GM23338 (cell line): ENCODE data around the gene AP2A2. TPM values are rescaled to one million over a fixed set of nuclear protein-coding genes. Genes with fewer than 3 reads are reported as not detected.

Experiments
- ATAC-seq: fragments of 200-7000 bp; cut with Tn5 transposase; 3 replicates; pipeline ENCODE4 v1.9.1; 2020
- DNase-seq: peaks from one replicate; pipeline ENCODE4 v3.0.0-alpha.2; 2015; ENCODE audit warnings: low spot score
- H2AFZ ChIP-seq: fragments of 200-600 bp; sonication (generic); 2 replicates; pipeline ENCODE4 v1.8.0; 2016; ENCODE audit warnings: antibody characterized with exemption, mild to moderate bottlenecking, moderate library complexity
- H3F3A ChIP-seq: fragments of 200-600 bp; sonication (generic); replicated peaks from 2 replicates; pipeline ENCODE4 v1.8.0; 2017; ENCODE audit warnings: antibody characterized with exemption, mixed run types, low read depth
- H3K27ac ChIP-seq: fragments of 200-600 bp; sonication (generic); 2 replicates; pipeline ENCODE4 v1.6.1; 2016; ENCODE audit warnings: low read depth
- H3K27me3 ChIP-seq: fragments of 200-600 bp; sonication (generic); 2 replicates; pipeline ENCODE4 v1.8.0; 2016; ENCODE audit warnings: mild to moderate bottlenecking, mixed run types, moderate library complexity; ENCODE audit not compliant: insufficient read depth
- H3K36me3 ChIP-seq: fragments of 200-600 bp; sonication (generic); 2 replicates; pipeline ENCODE4 v1.8.0; 2016; ENCODE audit warnings: mild to moderate bottlenecking; ENCODE audit not compliant: insufficient read depth
- H3K4me1 ChIP-seq: fragments of 200-600 bp; sonication (generic); 2 replicates; pipeline ENCODE4 v1.8.0; 2016; ENCODE audit warnings: mild to moderate bottlenecking, moderate library complexity; ENCODE audit not compliant: insufficient read depth
- H3K4me2 ChIP-seq: fragments of 200-600 bp; sonication (generic); 2 replicates; pipeline ENCODE4 v1.7.1; 2017; ENCODE audit warnings: mixed run types
- H3K4me3 ChIP-seq: fragments of 200-600 bp; sonication (generic); 2 replicates; pipeline ENCODE4 v1.6.1; 2016; ENCODE audit warnings: mixed run types
- H3K79me2 ChIP-seq: fragments of 200-600 bp; sonication (generic); replicated peaks from 2 replicates; pipeline ENCODE4 v1.8.0; 2017; ENCODE audit warnings: mild to moderate bottlenecking; ENCODE audit not compliant: insufficient read depth
- H3K9me2 ChIP-seq: fragments of 200-600 bp; sonication (generic); 2 replicates; pipeline ENCODE4 v1.8.0; 2017; ENCODE audit not compliant: insufficient read depth
- H4K20me1 ChIP-seq: fragments of 200-600 bp; sonication (generic); replicated peaks from 2 replicates; pipeline ENCODE4 v1.8.0; 2017; ENCODE audit warnings: mild to moderate bottlenecking; ENCODE audit not compliant: insufficient read depth
- H3K27ac Mint-ChIP-seq: 2 replicates; pipeline ENCODE4 v1.8.0; 2020; ENCODE audit warnings: inconsistent platforms, mild to moderate bottlenecking, moderate library complexity, mixed read lengths
- H3K27me3 Mint-ChIP-seq: 3 replicates; pipeline ENCODE4 v1.8.0; 2022; ENCODE audit warnings: low read depth, mild to moderate bottlenecking, moderate library complexity, mixed read lengths, inconsistent platforms; ENCODE audit not compliant: insufficient read depth, poor library complexity
- H3K36me3 Mint-ChIP-seq: 3 replicates; pipeline ENCODE4 v1.8.0; 2021; ENCODE audit warnings: low read depth, mild to moderate bottlenecking, inconsistent platforms, moderate library complexity, mixed read lengths
- H3K4me1 Mint-ChIP-seq: 3 replicates; pipeline ENCODE4 v1.8.0; 2020; ENCODE audit warnings: mild to moderate bottlenecking, inconsistent platforms, mixed read lengths
- H3K4me3 Mint-ChIP-seq: 3 replicates; pipeline ENCODE4 v1.8.0; 2021; ENCODE audit warnings: moderate library complexity, mild to moderate bottlenecking, inconsistent platforms, mixed read lengths
- H3K9me3 Mint-ChIP-seq: 3 replicates; pipeline ENCODE4 v1.8.0; 2020; ENCODE audit warnings: moderate library complexity, mild to moderate bottlenecking, inconsistent platforms, mixed read lengths
- CREB1 ChIP-seq: fragments of 250-450 bp; sonication (Bioruptor Pico); IDR thresholded peaks from 2 replicates; pipeline ENCODE4 v1.5.0; 2020; ENCODE audit warnings: low read depth, mild to moderate bottlenecking, moderate library complexity
- JUNB ChIP-seq: IDR thresholded peaks from one replicate; pipeline ENCODE4 v1.6.1; 2016; ENCODE audit warnings: antibody characterized with exemption; ENCODE audit not compliant: unreplicated experiment
- REST ChIP-seq: IDR thresholded peaks from one replicate; pipeline ENCODE4 v1.6.1; 2018; ENCODE audit warnings: antibody characterized with exemption; ENCODE audit not compliant: unreplicated experiment
- ZNF462 ChIP-seq: fragments of 250-450 bp; sonication (Bioruptor Pico); IDR thresholded peaks from 2 replicates; pipeline ENCODE4 v1.5.0; 2020; ENCODE audit warnings: mild to moderate bottlenecking, moderate library complexity
- polyA plus RNA-seq: library from polyadenylated mRNA; unstranded; fragments of >200 nt; fragmentation: Nextera tagmentation; extraction: Ambion mirVana; gene quantifications from 2 replicates; pipeline ENCODE4 v1.2.1, GENCODE V29; 2016
- total RNA-seq: library from RNA; depleted of rRNA; stranded (reverse); fragments of >200 nt; shearing (Covaris generic); gene quantifications from 2 replicates; pipeline ENCODE4 v1.2.3, GENCODE V29; 2014

AP2A2 gene
- total and polyA plus RNA-seq, 2 experiments from 2014 or later: 23.7 to 47.5 TPM

- Mint-ChIP-seq H3K36me3 (peaks cover 12% of the 10 kb centered on the region), H3K9me3 (no peaks in the 10 kb centered on the region), H3K27ac (0 out of 2 replicates have a peak overlapping the region, but pooled peaks have one; percentile 8), H3K27me3 (peaks cover 8% of the 10 kb centered on the region), H3K4me1 (peaks cover 46% of the 10 kb centered on the region), H3K4me3 (peak overlapping the region; percentile 43; the same call in 1 of the 3 replicates)
- Histone ChIP-seq H2AFZ (no peak overlapping the region), H3K4me3 (no peak overlapping the region), H3K36me3 (no peaks in the 10 kb centered on the region), H3K27ac (peak overlapping the region; percentile 33; the same call in 1 of the 2 replicates), H4K20me1 (peaks cover 23% of the 10 kb centered on the region; the same call in 1 of the 2 replicates), H3K9me2 (no peaks in the 10 kb centered on the region), H3K79me2 (peaks cover 95% of the 10 kb centered on the region), H3K4me1 (peaks cover 42% of the 10 kb centered on the region), H3F3A (peaks cover 15% of the 10 kb centered on the region; the same call in 1 of the 2 replicates), H3K27me3 (no peaks in the 10 kb centered on the region), H3K4me2 (0 out of 2 replicates have a peak overlapping the region, but pooled peaks have one; percentile 4)
- TF ChIP-seq REST: no peak
- TF ChIP-seq JUNB: no peak
- TF ChIP-seq ZNF462 (CRISPR knock-in tag): no peak
- no peak for TF ChIP-seq CREB1
- ATAC-seq (no peak), DNase-seq (no peak)
These were observed 5.7 kb downstream of the AP2A2 start for GRCh38 chr11:931385-931784.
